H9 (cell line): Measurements from ENCODE around the gene C1QTNF6. TPM values are rescaled to one million over a fixed set of nuclear protein-coding genes. Genes with fewer than 3 reads are reported as not detected.

Experiments used
- DNase-seq: peaks from one replicate; pipeline ENCODE4 v3.0.0-alpha.2; 2017
- H2AFZ ChIP-seq: one replicate; pipeline ENCODE4 v1.6.1; 2013; ENCODE audit warnings: mild to moderate bottlenecking, low read length, control low read depth, moderate library complexity
- H2AK5ac ChIP-seq: 2 replicates; pipeline ENCODE4 v1.6.1; 2013; ENCODE audit warnings: low read length, control low read depth, mixed read lengths; ENCODE audit not compliant: insufficient read length
- H2BK120ac ChIP-seq: one replicate; pipeline ENCODE4 v1.6.1; 2013; ENCODE audit warnings: low read depth, mild to moderate bottlenecking, low read length, control low read depth, inconsistent platforms; ENCODE audit not compliant: poor library complexity, severe bottlenecking
- H2BK12ac ChIP-seq: 2 replicates; pipeline ENCODE4 v1.6.1; 2013; ENCODE audit warnings: low read length, control low read depth, mixed read lengths, low read depth; ENCODE audit not compliant: insufficient read length
- H2BK15ac ChIP-seq: 2 replicates; pipeline ENCODE4 v1.6.1; 2013; ENCODE audit warnings: low read depth, low read length, control low read depth
- H2BK20ac ChIP-seq: one replicate; pipeline ENCODE4 v1.6.1; 2013; ENCODE audit warnings: low read depth, mild to moderate bottlenecking, low read length, control low read depth, inconsistent platforms; ENCODE audit not compliant: poor library complexity, severe bottlenecking
- H2BK5ac ChIP-seq: 2 replicates; pipeline ENCODE4 v1.6.1; 2013; ENCODE audit warnings: low read length, control low read depth, mixed read lengths; ENCODE audit not compliant: insufficient read length
- H3K14ac ChIP-seq: 2 replicates; pipeline ENCODE4 v1.6.1; 2013; ENCODE audit warnings: low read length, control low read depth; ENCODE audit not compliant: insufficient read depth
- H3K18ac ChIP-seq: 2 replicates; pipeline ENCODE4 v1.6.1; 2013; ENCODE audit warnings: low read depth, mild to moderate bottlenecking, mixed read lengths, low read length, control low read depth; ENCODE audit not compliant: insufficient read length
- H3K23ac ChIP-seq: 2 replicates; pipeline ENCODE4 v1.6.1; 2013; ENCODE audit warnings: low read length, control low read depth, mixed read lengths, low read depth; ENCODE audit not compliant: insufficient read length
- H3K23me2 ChIP-seq: 2 replicates; pipeline ENCODE4 v1.6.1; 2013; ENCODE audit warnings: low read depth, mild to moderate bottlenecking, mixed read lengths, low read length, control low read depth; ENCODE audit not compliant: insufficient read length, poor library complexity, severe bottlenecking
- H3K27ac ChIP-seq: 2 replicates; pipeline ENCODE4 v1.5.1; 2013; ENCODE audit warnings: low read length, control low read depth, mixed read lengths, low read depth; ENCODE audit not compliant: insufficient read length
- H3K27me3 ChIP-seq: 2 replicates; pipeline ENCODE4 v1.6.1; 2013; ENCODE audit warnings: low read length, control low read depth, inconsistent platforms; ENCODE audit not compliant: insufficient read depth
- H3K4ac ChIP-seq: 2 replicates; pipeline ENCODE4 v1.6.1; 2013; ENCODE audit warnings: low read depth, mild to moderate bottlenecking, control low read depth, inconsistent platforms, low read length, moderate library complexity
- H3K4me1 ChIP-seq: 2 replicates; pipeline ENCODE4 v1.6.1; 2013; ENCODE audit warnings: low read length, control low read depth, inconsistent platforms; ENCODE audit not compliant: insufficient read depth
- H3K4me2 ChIP-seq: 2 replicates; pipeline ENCODE4 v1.6.1; 2013; ENCODE audit warnings: low read length, control low read depth, mixed read lengths; ENCODE audit not compliant: insufficient read length, insufficient read depth
- H3K56ac ChIP-seq: 2 replicates; pipeline ENCODE4 v1.6.1; 2013; ENCODE audit warnings: low read depth, mild to moderate bottlenecking, mixed read lengths, low read length, control low read depth; ENCODE audit not compliant: insufficient read length
- H3K79me1 ChIP-seq: 2 replicates; pipeline ENCODE4 v1.6.1; 2013; ENCODE audit warnings: low read depth, mild to moderate bottlenecking, moderate library complexity, low read length, control low read depth, inconsistent platforms; ENCODE audit not compliant: insufficient read depth, poor library complexity, severe bottlenecking
- H3K79me2 ChIP-seq: 2 replicates; pipeline ENCODE4 v1.6.1; 2013; ENCODE audit warnings: low read length, control low read depth, inconsistent platforms; ENCODE audit not compliant: insufficient read depth
- H3K9ac ChIP-seq: 2 replicates; pipeline ENCODE4 v1.6.1; 2013; ENCODE audit warnings: low read length, control low read depth, mixed read lengths; ENCODE audit not compliant: insufficient read length; ENCODE audit errors: extremely low read depth
- H3K9me3 ChIP-seq: one replicate; pipeline ENCODE4 v1.6.1; 2013; ENCODE audit warnings: low read depth, low read length, inconsistent platforms; ENCODE audit not compliant: control insufficient read depth
- H3T11ph ChIP-seq: one replicate; pipeline ENCODE4 v1.6.1; 2013; ENCODE audit warnings: mild to moderate bottlenecking, low read length, control low read depth, inconsistent platforms
- H4K20me1 ChIP-seq: one replicate; pipeline ENCODE4 v1.6.1; 2013; ENCODE audit not compliant: control insufficient read depth, insufficient read length, insufficient read depth
- H4K5ac ChIP-seq: 2 replicates; pipeline ENCODE4 v1.6.1; 2013; ENCODE audit warnings: low read depth, mild to moderate bottlenecking, mixed read lengths, low read length, control low read depth; ENCODE audit not compliant: insufficient read length
- H4K8ac ChIP-seq: replicated peaks from 2 replicates; pipeline ENCODE4 v1.6.1; 2013; ENCODE audit warnings: low read length, control low read depth, mixed read lengths, low read depth; ENCODE audit not compliant: insufficient read length
- H4K91ac ChIP-seq: 2 replicates; pipeline ENCODE4 v1.6.1; 2013; ENCODE audit warnings: low read depth, mild to moderate bottlenecking, moderate library complexity, mixed read lengths, low read length, control low read depth; ENCODE audit not compliant: insufficient read length
- H3K27ac Mint-ChIP-seq, 3 experiments: 2 replicates in 2 of 3; 3 replicates in 1 of 3; pipeline ENCODE4 v1.8.0; 2020 to 2021; ENCODE audit warnings: mixed read lengths in 3 of 3, mild to moderate bottlenecking in 1 of 3, moderate library complexity in 1 of 3
- H3K27me3 Mint-ChIP-seq: 2 replicates; pipeline ENCODE4 v1.8.0; 2021; ENCODE audit warnings: low read depth, mild to moderate bottlenecking, moderate library complexity, mixed read lengths
- H3K36me3 Mint-ChIP-seq, 3 experiments: 2 replicates in 2 of 3; 3 replicates in 1 of 3; pipeline ENCODE4 v1.8.0; 2020 to 2021; ENCODE audit warnings: low read depth in 3 of 3, mixed read lengths in 3 of 3; ENCODE audit not compliant: insufficient read depth in 1 of 3
- H3K4me1 Mint-ChIP-seq, 2 experiments: 2 replicates each; pipeline ENCODE4 v1.8.0; 2020; ENCODE audit warnings: mixed read lengths in 2 of 2
- H3K4me3 Mint-ChIP-seq, 2 experiments: 2 replicates in 1 of 2; 3 replicates in 1 of 2; pipeline ENCODE4 v1.8.0; 2020 to 2021; ENCODE audit warnings: mild to moderate bottlenecking in 2 of 2, mixed read lengths in 2 of 2, moderate library complexity in 1 of 2
- H3K9me3 Mint-ChIP-seq, 2 experiments: 2 replicates in 1 of 2; 3 replicates in 1 of 2; pipeline ENCODE4 v1.8.0; 2020; ENCODE audit warnings: mild to moderate bottlenecking in 2 of 2, mixed read lengths in 2 of 2, moderate library complexity in 1 of 2
- WGBS: extraction: QIAGEN DNeasy Blood & Tissue Kit; methylation state at CpG from one replicate; pipeline ENCODE4 v1.1.7; 2013; ENCODE audit warnings: missing lambda C conversion rate, low lambda C conversion rate, mixed read lengths; ENCODE audit not compliant: insufficient read length; ENCODE audit errors: extremely low coverage; 5-methylcytosine and 5-hydroxymethylcytosine counted together
- total RNA-seq: library from RNA; stranded (reverse); gene quantifications from 2 replicates; pipeline ENCODE4 v1.2.1, GENCODE V29; 2021
- TF ChIP-seq, protein P1 (sequence below): fragments of 200-600 bp; sonication (generic); conservative IDR thresholded peaks from 3 replicates; pipeline ENCODE4 v1.8.0; 2021; ENCODE audit warnings: antibody characterized with exemption, mild to moderate bottlenecking

C1QTNF6 gene
- total RNA-seq, 1 experiment from 2014 or later: 5.0 TPM

DNA sequence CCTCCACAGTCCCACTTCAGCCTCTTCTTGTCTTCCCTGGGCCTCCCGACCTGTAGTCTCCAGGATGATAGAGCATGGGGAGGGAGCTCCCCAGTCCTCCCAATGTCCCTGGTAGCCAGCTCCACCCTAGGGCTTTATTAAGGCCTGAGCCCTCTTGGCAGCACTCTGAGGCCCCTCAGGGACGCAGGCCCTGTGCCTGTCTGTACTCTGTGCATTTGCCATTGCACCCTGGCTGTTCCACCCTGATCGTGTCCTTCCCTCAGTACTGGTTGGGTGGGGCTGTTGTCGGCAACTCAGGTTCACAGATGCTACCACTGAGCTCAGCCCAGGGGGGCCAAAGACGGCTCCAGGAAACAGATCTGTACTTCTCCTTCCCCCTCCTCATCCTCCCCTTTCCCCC is 17.0 kb upstream of the C1QTNF6 start:
- no peak overlapping the region for H3K27ac ChIP-seq
- DNase-seq: no peak
- Mint-ChIP-seq H3K4me3 (no peak overlapping the region), H3K36me3 (no peaks in the 10 kb centered on the region), H3K27me3 (peaks cover 11% of the 10 kb centered on the region), H3K27ac (no peak overlapping the region), H3K4me1 (peaks cover 6 to 23% of the 10 kb centered on the region in 2 experiments), H3K9me3 (no peaks in the 10 kb centered on the region)
- no peak overlapping the region for H2BK12ac ChIP-seq
- no peak overlapping the region for H3K9ac ChIP-seq
- no peaks in the 10 kb centered on the region for H3K23me2 ChIP-seq
- H3T11ph ChIP-seq: no peak overlapping the region
- TF ChIP-seq, protein P1, sequence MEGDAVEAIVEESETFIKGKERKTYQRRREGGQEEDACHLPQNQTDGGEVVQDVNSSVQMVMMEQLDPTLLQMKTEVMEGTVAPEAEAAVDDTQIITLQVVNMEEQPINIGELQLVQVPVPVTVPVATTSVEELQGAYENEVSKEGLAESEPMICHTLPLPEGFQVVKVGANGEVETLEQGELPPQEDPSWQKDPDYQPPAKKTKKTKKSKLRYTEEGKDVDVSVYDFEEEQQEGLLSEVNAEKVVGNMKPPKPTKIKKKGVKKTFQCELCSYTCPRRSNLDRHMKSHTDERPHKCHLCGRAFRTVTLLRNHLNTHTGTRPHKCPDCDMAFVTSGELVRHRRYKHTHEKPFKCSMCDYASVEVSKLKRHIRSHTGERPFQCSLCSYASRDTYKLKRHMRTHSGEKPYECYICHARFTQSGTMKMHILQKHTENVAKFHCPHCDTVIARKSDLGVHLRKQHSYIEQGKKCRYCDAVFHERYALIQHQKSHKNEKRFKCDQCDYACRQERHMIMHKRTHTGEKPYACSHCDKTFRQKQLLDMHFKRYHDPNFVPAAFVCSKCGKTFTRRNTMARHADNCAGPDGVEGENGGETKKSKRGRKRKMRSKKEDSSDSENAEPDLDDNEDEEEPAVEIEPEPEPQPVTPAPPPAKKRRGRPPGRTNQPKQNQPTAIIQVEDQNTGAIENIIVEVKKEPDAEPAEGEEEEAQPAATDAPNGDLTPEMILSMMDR: no peak
- no peak overlapping the region for H3K56ac ChIP-seq
- no peaks in the 10 kb centered on the region for H3K27me3 ChIP-seq
- no peak overlapping the region for H2BK120ac ChIP-seq
- H3K4ac ChIP-seq: no peak overlapping the region
- H3K79me2 ChIP-seq: no peaks in the 10 kb centered on the region
- no peak overlapping the region for H4K91ac ChIP-seq
- no peak overlapping the region for H2BK20ac ChIP-seq
- no CpG with 5 or more reads among the region's 5 CpGs for WGBS
- no peak overlapping the region for H3K23ac ChIP-seq
- H3K9me3 ChIP-seq: no peaks in the 10 kb centered on the region
- H3K18ac ChIP-seq: no peak overlapping the region
- no peak overlapping the region for H3K4me2 ChIP-seq
- no peaks in the 10 kb centered on the region for H3K4me1 ChIP-seq
- H4K5ac ChIP-seq: no peak overlapping the region
- H4K8ac ChIP-seq: no peak overlapping the region
- H3K14ac ChIP-seq: no peak overlapping the region
- no peaks in the 10 kb centered on the region for H3K79me1 ChIP-seq
- no peak overlapping the region for H2BK5ac ChIP-seq
- H2AFZ ChIP-seq: no peak overlapping the region
- H4K20me1 ChIP-seq: no peaks in the 10 kb centered on the region
- H2BK15ac ChIP-seq: no peak overlapping the region
- no peak overlapping the region for H2AK5ac ChIP-seq
